Measurements from ENCODE around the gene MED8.

The MED8 gene, protein sequence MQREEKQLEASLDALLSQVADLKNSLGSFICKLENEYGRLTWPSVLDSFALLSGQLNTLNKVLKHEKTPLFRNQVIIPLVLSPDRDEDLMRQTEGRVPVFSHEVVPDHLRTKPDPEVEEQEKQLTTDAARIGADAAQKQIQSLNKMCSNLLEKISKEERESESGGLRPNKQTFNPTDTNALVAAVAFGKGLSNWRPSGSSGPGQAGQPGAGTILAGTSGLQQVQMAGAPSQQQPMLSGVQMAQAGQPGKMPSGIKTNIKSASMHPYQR

DNA sequence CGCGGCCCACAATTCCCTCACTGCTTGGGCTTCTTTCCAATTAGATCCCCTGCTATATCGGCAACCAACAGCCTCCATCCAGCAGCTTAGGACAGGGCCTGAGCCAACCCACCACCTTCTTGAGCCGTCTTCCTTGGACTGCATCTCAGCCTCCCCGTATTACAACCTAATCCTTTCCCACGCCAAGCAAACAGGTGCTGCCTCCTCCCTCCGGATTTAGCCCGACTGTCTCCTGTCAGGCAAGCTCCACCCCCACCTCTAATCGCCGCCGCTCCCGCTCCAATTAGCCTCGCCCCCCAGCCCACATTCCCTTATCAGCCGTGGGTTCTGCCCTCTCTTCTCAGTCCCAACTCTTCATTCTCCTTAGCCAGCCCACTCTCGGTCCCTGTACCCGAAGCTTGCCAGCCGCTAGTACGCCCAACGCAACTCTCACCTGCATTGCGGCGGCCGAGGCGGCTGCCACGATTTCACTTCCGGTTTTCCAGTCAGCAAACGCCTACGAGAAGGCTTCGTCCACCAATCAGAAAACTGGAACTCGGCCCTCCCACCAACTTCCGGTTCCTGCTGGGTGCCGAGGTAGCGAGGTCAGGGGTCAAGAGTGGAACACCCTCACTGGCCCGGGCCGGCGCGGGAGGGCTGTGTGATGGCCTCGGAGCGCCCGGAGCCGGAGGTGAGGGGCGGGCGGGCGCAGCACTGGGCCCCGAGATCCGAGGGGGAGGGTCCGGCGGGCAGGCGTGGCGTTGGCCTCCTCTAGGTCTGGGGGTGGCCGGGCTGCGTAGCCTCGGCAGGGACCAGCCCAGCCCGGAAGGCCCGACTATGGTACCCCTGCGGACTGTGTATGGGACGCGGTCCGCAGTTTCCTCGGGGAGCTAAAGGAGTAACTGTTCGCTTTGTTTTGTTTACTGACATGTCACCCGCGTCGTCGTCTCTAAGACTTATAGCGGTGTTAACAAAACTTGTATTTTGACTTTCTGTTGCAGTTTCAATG lies at the start of gene MED8, which contains the start of gene SZT2:
Gene MED8, minus strand, starts transcription at position 475 of the 988 bp plus-strand sequence. Its CDS starts 36 bp downstream, at position 439.
Gene SZT2, plus strand, starts transcription at position 574 of the 988 bp plus-strand sequence. Its CDS starts 70 bp downstream, at position 644.
- peak; percentile 97 for DNase-seq

DNA sequence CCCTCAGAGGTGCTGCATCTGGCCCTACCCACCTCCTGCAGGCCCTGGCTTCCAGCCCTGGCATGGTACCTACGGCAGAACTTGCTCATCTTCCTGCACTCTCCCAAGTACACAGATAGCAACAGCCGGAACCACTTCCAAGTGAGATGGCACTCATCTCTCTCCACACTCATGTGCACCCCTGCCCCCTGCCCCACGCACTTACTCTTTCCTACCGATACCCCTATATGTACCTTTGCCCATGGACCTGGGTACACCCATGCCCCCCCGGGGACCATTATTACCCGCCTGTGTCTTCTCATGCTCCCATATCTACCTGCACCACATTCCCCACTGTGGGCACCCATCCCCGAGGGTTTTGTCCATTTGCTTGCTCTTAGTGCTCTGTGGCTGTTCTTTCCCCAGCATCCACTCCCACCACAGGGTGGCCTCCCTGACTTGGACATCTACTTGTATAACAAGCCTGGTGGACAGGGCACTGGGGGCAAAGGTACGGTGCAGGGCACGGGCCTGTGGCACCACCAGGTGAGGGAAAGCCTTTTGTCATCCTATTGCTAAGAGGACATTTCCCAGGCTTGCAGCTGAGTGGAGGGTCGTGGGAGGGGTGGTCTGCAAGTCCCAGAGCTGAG lies 49.5 kb upstream of the MED8 start:
- peak; percentile 23 for DNase-seq

DNA sequence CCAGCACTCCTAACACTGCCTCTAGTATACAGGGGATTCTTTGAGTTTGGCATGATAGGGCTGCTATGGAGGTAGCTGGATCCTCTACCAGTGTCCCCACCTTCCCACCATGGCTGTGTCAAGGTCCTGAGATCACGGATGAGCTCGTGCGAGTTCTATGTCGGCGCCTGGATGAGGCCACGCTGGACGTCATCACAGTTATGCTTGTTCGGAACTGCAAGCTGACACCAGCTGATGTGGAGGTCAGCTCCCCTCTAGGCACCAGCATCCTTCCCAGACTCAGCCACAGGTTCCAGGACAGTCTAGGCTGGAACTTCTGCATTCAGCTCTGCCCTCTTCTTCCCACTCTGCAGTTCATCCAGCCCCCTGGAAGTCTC lies 49.0 kb upstream of the MED8 start:
- no peak for DNase-seq

DNA sequence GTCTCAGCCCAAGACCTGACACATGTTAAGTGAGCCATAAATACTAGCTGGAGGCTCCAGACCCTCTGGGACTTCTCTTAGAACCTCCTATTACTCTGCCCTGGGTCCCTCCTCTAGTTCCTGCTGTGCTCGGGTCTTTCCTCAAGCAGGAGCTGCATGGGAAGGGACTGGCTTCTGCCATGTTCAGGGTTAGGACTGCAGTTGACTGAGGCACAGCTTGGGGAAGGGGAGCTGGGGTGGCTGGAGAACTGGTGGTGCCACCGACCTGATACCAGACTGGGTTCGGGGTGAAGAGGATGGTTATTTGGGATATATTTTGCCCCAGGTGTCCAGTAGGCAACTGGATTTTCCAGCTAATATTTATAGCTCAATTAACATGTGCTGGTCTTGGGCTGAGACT lies 48.4 kb upstream of the MED8 start:
- DNase-seq, result no peak

DNA sequence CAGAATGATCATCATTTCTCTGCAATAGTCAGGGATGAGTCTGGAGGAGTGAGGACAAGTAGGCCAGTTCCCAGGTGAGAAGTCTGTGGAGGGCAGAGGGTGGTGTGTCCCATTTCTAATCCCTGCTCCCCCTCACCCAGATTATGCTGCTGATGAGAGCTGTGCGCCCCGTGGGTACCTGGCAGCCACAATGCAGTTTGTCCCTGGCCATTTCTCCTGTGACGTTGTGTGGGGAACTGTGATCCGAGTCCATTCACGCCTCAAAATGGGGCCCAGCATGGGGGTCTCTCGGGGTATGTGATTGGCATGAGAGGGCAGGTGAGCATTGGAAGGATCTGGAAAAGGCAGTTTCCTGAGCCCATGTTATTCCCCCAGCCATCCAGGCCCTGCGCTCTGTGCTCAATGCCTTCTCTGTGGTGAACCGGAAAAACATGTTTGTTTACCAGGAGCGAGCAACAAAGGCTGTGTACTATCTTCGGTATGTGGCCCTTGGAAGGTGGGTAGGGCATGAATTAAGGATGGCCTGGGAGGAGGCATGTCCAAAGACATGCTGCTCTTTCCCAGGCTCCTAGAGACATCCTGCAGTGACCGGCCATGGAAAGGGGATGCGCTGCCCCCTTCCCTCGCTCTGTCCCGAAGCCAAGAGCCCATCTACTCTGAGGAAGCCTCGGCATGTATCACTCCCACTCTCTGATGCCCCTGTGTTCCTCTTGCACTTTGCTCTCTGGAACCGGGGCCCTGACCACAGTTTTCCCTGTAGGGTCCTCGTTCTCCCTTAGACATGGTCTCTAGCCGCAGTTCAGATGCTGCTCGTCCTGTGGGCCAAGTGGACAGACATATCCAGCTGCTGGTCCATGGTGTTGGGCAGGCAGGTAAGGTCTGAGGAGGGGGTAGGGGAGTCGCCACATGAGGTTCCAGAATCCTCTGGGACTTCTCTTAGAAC lies 47.7 kb upstream of the MED8 start:
- peak; percentile 38 for DNase-seq

DNA sequence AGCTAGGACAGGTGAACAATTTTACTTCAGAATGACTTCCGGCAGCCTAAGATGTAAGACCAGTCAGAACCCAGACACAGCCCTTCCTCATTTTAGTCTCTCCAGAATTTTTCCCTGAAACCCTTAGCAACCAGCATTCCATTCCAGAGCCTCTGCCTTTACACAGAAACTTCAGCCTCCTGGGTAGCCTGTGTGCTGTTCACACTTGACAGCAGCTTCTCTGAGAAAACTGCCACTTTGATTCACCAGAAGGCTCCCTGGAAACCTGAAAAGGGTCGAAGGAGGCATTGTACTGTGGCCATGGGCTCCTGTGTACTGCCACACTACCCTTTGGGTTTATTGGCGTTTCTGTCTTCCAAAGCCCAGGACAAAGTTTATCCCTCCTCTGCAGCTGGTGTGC lies 46.8 kb upstream of the MED8 start:
- DNase-seq, result peak; percentile 30

DNA sequence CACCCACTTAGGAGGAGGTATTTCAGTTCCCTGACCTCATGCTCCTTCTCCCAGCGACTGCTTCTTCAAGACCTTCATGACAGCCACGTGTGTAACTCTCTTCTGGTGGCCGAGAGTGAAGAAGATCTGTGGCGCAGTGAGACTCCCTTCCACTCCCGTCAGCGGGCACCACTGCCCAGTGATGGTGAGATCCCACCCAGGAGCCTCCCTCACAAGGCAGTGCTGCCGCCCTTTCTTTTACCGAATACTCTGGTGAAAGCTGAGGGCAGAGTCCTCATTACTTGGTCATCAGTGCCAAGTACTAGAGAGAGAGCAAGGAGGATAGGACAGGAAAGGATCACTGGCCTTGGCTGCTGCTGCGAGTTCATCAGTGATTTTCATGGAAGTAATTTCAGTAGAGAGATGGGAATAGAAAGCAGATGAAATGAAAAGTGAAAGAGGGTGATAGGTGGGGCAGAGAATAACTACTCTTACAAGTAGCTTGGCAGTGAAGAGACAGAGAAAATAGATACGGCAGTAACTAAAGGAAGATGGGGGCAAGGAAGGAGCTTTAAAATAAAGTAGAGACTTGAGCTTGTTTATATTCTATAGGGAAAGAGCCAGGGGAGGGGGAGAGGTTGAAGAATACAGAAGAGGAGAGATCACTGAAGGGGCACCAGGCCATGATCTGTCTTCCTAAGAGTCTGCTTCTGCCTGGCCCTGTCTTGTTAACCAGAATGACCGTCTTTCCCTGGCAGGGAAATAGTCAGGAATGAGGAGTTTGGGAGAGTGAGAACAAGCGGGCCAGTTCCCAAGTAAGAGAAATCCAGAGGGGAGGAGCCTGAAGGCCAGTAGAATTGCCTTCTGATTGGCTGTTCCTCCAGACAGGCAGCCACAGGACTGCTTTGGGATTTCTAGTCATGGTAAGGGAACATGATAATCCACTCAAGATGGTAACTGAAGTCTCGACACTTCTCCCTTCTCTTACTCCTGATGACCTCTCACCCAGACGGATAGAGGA lies 45.8 kb upstream of the MED8 start:
- peak; percentile 51 for DNase-seq

DNA sequence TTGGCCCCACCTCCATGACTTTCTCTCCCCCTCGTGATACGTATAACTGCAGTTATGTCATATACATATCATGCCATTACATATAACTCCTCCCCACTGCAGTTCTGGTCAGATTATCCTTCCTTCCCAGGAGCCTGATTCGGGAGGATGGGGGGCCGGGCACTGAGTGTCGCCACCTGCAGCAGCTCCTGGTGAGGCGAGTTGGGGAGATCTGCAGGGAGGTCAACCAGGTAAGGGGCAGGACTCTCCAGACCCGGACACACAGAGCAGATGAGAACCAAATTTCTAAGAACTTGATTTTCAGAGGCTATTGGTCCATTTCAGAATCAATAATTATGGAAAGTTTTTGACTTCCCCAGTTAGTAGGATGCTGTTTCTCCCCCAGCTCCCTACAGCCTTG lies 44.7 kb upstream of the MED8 start:
- DNase-seq, result peak; percentile 27

DNA sequence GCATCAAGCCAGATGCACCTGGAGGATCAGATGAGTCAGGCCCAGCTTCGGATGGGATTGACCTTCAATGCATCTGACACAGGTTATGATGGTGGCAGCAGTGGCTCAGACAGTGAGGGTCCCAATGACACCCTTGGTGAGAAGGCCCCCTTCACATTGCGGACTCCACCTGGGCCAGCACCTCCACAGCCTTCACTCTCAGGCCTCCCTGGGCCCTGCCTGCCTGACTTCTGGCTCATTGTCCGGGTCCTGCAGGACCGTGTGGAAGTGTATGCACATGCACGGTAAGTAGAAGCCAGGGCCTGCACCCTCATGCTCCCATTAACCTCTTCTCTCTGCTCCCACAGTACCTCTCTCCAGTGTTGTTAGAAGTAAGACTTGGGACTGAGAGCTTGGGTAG lies 43.3 kb upstream of the MED8 start:
- peak; percentile 9 for DNase-seq

DNA sequence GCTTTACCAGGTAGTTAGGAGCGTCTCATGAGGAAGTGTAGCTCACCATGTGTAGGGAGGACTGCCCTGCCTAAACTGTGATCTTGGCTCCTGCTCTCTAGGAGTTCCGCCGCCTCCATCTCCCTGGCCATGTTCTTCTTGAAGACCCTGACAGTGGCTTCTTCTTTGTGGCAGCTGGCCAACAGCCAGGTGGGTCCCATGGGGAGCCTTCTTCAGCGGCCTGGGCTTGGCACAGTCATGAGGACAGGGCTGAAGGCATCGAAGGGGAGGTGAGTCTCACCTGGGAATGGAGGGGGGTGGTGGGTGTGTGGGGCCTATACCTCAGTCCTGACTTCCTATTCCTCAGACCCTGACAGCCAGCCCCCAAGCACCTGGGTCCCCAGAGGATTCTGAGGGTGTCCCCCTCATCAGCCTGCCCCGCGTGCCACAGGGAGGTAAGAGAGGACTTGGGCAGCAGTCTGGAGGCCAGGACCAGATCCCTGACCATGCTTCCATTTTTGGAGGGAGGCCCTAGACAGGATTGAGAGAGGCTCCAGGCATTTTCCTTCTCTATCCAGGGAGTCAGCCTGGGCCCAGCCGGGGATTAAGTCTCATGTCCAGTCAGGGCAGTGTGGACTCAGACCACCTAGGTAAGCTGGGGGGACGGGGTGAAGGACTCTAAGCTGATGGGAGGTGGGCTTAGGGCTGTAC lies 42.7 kb upstream of the MED8 start:
- DNase-seq, result peak; percentile 29

DNA sequence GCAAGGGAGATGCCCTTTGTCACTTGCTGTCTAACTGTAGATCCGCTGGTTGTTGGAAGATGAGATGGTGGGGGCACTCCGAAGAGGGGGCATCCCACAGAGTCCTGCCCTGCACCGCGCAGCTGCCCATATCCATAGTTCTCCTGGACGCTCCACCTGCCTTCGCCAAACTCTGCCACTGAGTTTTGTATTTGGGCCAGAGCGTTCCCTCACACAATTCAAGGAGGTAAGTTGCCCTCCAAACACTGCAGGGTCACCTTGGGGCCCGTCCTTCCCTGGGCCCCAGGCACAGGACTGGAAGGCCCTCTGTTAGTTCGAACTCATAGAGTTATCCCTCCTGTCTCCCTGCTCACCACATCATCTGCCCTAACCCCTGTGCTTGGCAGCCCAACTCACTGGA lies 42.1 kb upstream of the MED8 start:
- no peak for DNase-seq

DNA sequence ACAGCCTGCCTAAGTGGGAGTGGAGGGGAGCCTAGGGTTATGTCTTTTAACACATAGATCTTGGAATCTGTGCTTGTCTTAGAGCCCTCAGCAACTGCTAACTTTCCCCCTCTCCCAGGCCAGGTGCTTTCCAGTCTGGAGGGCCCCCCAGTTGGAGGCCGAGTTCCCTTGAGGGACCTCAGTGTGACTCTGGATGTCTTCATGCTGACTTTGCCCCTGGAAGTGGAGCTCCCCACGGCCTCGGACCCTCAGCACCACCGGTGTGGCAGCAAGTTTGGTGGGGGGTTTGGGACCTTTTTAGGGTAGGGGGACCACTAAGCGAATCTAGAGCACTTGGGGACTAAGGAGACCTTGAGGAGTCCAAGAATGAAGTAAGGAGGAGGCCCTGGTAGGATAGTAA lies 41.2 kb upstream of the MED8 start:
- no peak for DNase-seq

DNA sequence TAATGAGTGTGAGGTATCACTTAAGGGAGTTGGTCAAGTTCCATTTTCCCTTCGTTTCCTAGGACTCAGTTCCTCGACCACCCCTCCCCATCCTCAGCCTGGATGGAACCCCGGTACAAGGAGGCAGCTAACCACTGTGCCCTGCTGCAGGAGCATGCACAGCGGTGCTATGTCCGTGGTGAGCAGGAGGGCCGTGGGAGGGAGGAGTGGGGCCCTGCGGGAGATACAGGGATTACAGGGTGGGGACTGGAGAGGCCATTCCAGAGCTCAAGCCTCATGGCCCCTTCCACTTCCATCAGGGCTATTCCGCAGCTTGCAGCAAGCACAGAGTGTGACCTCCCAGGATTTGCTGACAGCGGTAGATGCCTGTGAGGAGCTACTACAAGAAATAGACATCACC lies 38.3 kb upstream of the MED8 start:
- DNase-seq, result no peak

DNA sequence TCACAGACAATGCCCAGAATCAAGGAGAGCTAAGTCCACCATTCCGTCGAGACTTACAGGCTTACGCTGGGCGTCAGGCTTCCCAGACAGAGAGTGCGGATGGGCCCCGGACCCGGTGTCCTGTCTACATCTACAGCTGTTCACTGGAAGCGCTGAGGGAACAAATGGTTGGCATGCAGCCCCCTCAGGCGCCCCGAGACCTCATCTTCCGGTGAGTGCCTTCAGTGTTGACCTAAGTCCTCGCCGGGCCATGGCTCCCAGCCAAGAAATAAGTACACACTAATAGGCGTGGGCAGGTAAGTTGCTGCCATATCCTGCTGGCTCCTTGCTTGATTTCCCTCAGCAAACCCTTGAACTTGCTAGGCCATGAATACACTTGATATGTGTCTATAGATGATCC lies 37.9 kb upstream of the MED8 start:
- DNase-seq, result no peak

DNA sequence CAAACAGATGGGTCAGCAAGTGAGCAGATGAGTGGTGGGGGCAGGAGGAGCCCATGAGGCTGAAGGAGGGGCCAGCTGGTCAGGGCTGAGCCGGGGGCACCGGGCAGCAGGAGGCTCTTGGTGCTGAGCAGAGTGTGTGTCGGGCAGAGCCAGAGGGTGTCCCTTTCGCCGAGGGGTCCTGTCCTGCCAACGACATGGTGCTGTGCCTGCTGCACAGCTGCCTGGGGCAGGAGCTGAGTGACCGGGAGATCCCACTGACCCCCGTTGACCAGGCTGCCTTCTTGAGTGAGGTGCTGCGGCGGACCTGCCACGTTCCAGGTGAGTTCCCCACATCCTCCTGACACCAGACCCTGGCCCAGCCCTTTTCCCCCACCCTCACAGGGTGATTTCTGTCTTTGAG lies 36.6 kb upstream of the MED8 start:
- DNase-seq, result peak; percentile 42

DNA sequence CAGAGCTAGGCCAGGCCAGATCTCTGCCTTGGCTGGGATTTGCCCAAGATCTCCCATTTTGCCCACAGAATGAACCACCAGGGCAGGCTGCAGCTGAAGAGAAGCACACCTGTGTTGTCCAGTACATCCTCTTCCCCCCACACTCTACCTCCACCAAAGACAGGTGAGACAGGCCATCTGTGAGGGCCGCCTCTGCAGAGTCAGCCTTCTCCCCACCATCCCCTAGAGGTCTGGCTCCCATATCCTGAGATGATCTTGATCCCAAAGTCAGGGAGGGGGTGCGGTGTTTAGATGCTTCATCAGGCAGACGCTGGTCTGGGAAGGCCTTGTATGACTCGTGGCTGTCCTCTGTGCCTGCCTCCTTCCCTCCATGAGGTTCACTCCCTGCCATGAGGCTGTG lies 35.4 kb upstream of the MED8 start:
- peak; percentile 10 for DNase-seq

DNA sequence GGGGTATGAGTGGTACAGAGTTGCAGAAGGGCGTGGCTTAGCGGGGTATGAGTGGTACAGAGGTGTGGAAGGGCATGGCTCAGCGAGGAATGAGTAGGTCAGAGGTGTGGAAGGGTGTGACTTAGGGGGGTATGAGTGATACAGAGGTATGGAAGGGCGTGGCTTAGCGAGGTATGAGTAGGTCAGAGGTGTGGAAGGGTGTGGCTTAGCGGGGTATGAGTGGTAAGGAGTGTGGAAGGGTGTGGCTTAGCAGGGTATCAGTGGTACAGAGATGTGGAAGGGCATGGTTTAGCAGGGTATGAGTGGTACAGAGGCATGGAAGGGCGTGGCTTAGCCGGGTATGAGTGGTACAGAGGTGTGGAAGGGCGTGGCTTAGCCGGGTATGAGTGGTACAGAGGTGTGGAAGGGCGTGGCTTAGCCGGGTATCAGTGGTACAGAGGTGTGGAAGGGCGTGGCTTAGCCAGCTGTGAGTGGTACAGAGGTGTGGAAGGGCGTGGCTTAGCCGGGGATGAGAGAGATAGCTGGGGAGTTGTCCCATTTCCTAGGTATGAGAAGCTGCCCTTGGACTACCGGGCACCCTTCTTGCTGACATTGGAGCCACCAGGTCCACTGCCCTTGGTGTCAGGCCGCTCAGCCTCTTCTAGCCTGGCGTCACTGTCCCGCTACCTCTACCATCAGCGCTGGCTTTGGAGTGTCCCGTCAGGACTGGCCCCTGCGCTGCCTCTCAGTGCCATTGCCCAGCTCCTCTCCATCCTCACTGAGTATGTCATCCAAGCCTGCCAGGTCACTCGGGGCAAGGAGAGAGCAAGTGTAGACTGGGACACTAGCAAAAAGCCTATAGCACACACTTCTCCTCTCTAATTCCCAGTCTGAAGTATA lies 34.3 kb upstream of the MED8 start:
- DNase-seq, result no peak

DNA sequence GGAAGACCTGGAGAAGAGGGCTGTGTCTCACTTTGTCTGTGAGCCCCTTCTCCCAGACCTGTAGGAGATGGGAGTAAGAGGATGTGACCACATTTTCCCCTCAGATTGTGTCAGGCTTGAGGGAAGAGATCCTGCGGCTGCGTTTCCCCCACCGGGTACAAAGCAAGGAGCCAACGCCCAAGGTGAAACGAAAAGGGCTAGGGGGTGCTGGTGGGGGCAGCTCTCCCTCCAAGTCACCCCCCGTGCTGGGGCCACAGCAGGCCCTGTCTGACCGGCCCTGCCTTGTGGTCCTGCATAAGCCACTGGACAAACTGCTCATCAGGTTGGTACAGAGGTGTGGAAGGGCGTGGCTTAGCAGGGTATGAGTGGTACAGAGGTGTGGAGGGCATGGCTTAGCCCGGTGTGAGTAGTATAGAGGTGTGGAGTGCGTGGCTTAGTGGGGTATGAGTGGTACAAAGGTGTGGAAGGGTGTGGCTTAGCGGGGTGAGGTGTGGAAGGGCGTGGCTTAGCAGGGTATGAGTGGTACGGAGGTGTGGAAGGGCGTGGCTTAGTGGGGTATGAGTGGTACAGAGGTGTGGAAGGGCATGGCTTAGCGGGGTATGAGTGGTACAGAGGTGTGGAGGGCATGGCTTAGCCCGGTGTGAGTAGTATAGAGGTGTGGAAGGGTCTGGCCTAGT lies 33.5 kb upstream of the MED8 start:
- DNase-seq, result no peak
